IPS-18a (cell line): ENCODE results near the gene HIVEP3.

Experiments
- H3K27ac ChIP-seq: one replicate; pipeline ENCODE4 v1.5.1; 2013; ENCODE audit warnings: low read length
- H3K27me3 ChIP-seq: one replicate; pipeline ENCODE4 v1.6.1; 2013; ENCODE audit warnings: mild to moderate bottlenecking, low read length; ENCODE audit not compliant: control insufficient read depth, insufficient read depth
- H3K36me3 ChIP-seq: one replicate; pipeline ENCODE4 v1.6.1; 2013; ENCODE audit warnings: low read depth, low read length; ENCODE audit not compliant: control insufficient read depth
- H3K4me1 ChIP-seq: one replicate; pipeline ENCODE4 v1.6.1; 2013; ENCODE audit warnings: low read depth, low read length; ENCODE audit not compliant: control insufficient read depth
- H3K4me3 ChIP-seq: one replicate; pipeline ENCODE4 v1.5.1; 2013; ENCODE audit warnings: low read length
- H3K9ac ChIP-seq: one replicate; pipeline ENCODE4 v1.6.1; 2013; ENCODE audit warnings: mild to moderate bottlenecking, low read length, moderate library complexity
- H3K9me3 ChIP-seq: one replicate; pipeline ENCODE4 v1.6.1; 2013; ENCODE audit warnings: low read depth, low read length; ENCODE audit not compliant: control insufficient read depth

HIVEP3 gene

GRCh38 chr1:41850029-41850428 is 68.7 kb downstream of the HIVEP3 start:
- Histone ChIP-seq H3K36me3 (no peaks in the 10 kb centered on the region), H3K9ac (no peak overlapping the region), H3K4me1 (peaks cover 5% of the 10 kb centered on the region), H3K9me3 (no peaks in the 10 kb centered on the region), H3K27me3 (no peaks in the 10 kb centered on the region), H3K27ac (no peak overlapping the region), H3K4me3 (no peak overlapping the region)

GRCh38 chr1:41849211-41849759 is 69.4 kb downstream of the HIVEP3 start:
- Histone ChIP-seq H3K4me3 (no peak overlapping the region), H3K9me3 (no peaks in the 10 kb centered on the region), H3K27ac (no peak overlapping the region), H3K9ac (no peak overlapping the region), H3K36me3 (no peaks in the 10 kb centered on the region), H3K27me3 (no peaks in the 10 kb centered on the region), H3K4me1 (peaks cover 5% of the 10 kb centered on the region)

- no peak overlapping the region for H3K27ac ChIP-seq
These were observed 70.3 kb downstream of the HIVEP3 start for GRCh38 chr1:41848216-41848952.

GRCh38 chr1:41847733-41848132 is 71.0 kb downstream of the HIVEP3 start:
- Histone ChIP-seq H3K9me3 (no peaks in the 10 kb centered on the region), H3K27ac (no peak overlapping the region), H3K4me1 (peaks cover 10% of the 10 kb centered on the region), H3K4me3 (no peak overlapping the region), H3K9ac (no peak overlapping the region), H3K36me3 (no peaks in the 10 kb centered on the region), H3K27me3 (no peaks in the 10 kb centered on the region)

More at GRCh38 chr1:41848216-41848952, 70.3 kb downstream of the HIVEP3 start:
- Histone ChIP-seq H3K4me1 (peaks cover 5% of the 10 kb centered on the region), H3K9ac (no peak overlapping the region), H3K9me3 (no peaks in the 10 kb centered on the region), H3K4me3 (no peak overlapping the region), H3K36me3 (no peaks in the 10 kb centered on the region), H3K27me3 (no peaks in the 10 kb centered on the region)

- Histone ChIP-seq H3K9me3 (no peaks in the 10 kb centered on the region), H3K4me3 (no peak overlapping the region), H3K4me1 (peaks cover 15% of the 10 kb centered on the region), H3K27ac (no peak overlapping the region), H3K9ac (no peak overlapping the region), H3K27me3 (no peaks in the 10 kb centered on the region), H3K36me3 (no peaks in the 10 kb centered on the region)
These were observed 71.9 kb downstream of the HIVEP3 start for GRCh38 chr1:41846625-41847405.

GRCh38 chr1:41844781-41845272 is 73.9 kb downstream of the HIVEP3 start:
- Histone ChIP-seq H3K4me3 (no peak overlapping the region), H3K9me3 (no peaks in the 10 kb centered on the region), H3K4me1 (peaks cover 10% of the 10 kb centered on the region), H3K27ac (no peak overlapping the region), H3K9ac (no peak overlapping the region), H3K36me3 (no peaks in the 10 kb centered on the region), H3K27me3 (no peaks in the 10 kb centered on the region)

GRCh38 chr1:41844255-41844654 is 74.5 kb downstream of the HIVEP3 start:
- Histone ChIP-seq H3K27me3 (no peaks in the 10 kb centered on the region), H3K9me3 (no peaks in the 10 kb centered on the region), H3K27ac (no peak overlapping the region), H3K4me1 (peaks cover 10% of the 10 kb centered on the region), H3K4me3 (no peak overlapping the region), H3K36me3 (no peaks in the 10 kb centered on the region), H3K9ac (no peak overlapping the region)

GRCh38 chr1:41842993-41843755 is 75.5 kb downstream of the HIVEP3 start:
- Histone ChIP-seq H3K9me3 (no peaks in the 10 kb centered on the region), H3K4me3 (no peak overlapping the region)

GRCh38 chr1:41842326-41842725 is 76.4 kb downstream of the HIVEP3 start:
- H3K36me3 ChIP-seq = no peaks in the 10 kb centered on the region
- no peak overlapping the region for H3K27ac ChIP-seq
- H3K9ac ChIP-seq = no peak overlapping the region
- H3K4me1 ChIP-seq = peaks cover 10% of the 10 kb centered on the region
- no peak overlapping the region for H3K4me3 ChIP-seq
- H3K27me3 ChIP-seq = no peaks in the 10 kb centered on the region
- no peaks in the 10 kb centered on the region for H3K9me3 ChIP-seq

More at GRCh38 chr1:41842993-41843755, 75.5 kb downstream of the HIVEP3 start:
- no peak overlapping the region for H3K27ac ChIP-seq
- no peak overlapping the region for H3K9ac ChIP-seq
- H3K36me3 ChIP-seq = no peaks in the 10 kb centered on the region
- peaks cover 10% of the 10 kb centered on the region for H3K4me1 ChIP-seq
- H3K27me3 ChIP-seq = no peaks in the 10 kb centered on the region

GRCh38 chr1:41840592-41841246 is 78.0 kb downstream of the HIVEP3 start:
- Histone ChIP-seq H3K9me3 (no peaks in the 10 kb centered on the region), H3K36me3 (no peaks in the 10 kb centered on the region), H3K4me3 (no peak overlapping the region), H3K27ac (no peak overlapping the region), H3K4me1 (peaks cover 10% of the 10 kb centered on the region), H3K9ac (no peak overlapping the region), H3K27me3 (no peaks in the 10 kb centered on the region)

GRCh38 chr1:41838266-41838665 is 80.5 kb downstream of the HIVEP3 start:
- no peaks in the 10 kb centered on the region for H3K9me3 ChIP-seq
- peaks cover 10% of the 10 kb centered on the region for H3K4me1 ChIP-seq
- no peak overlapping the region for H3K4me3 ChIP-seq
- H3K27ac ChIP-seq = no peak overlapping the region
- H3K9ac ChIP-seq = no peak overlapping the region
- H3K27me3 ChIP-seq = no peaks in the 10 kb centered on the region
- no peaks in the 10 kb centered on the region for H3K36me3 ChIP-seq
